Mesendoderm (in vitro differentiated cells): ENCODE measurements around the gene TOR1AIP2. TPM values are rescaled to one million over a fixed set of nuclear protein-coding genes. Genes with fewer than 3 reads are reported as not detected.

Experiments
- DNase-seq: peaks from one replicate; pipeline ENCODE4 v3.0.0; 2013
- H2AK5ac ChIP-seq: 2 replicates; pipeline ENCODE4 v1.6.1; 2013; ENCODE audit warnings: low read length, inconsistent platforms
- H2BK120ac ChIP-seq: 2 replicates; pipeline ENCODE4 v1.6.1; 2013; ENCODE audit warnings: low read depth, mild to moderate bottlenecking, low read length, moderate library complexity, mixed read lengths
- H2BK15ac ChIP-seq: replicated peaks from 2 replicates; pipeline ENCODE4 v1.6.1; 2013; ENCODE audit warnings: low read depth, mild to moderate bottlenecking, moderate library complexity
- H2BK5ac ChIP-seq: 2 replicates; pipeline ENCODE4 v1.6.1; 2013; ENCODE audit warnings: low read length, inconsistent platforms
- H3K18ac ChIP-seq: 2 replicates; pipeline ENCODE4 v1.6.1; 2013; ENCODE audit warnings: mild to moderate bottlenecking, low read length, mixed read lengths
- H3K23ac ChIP-seq: one replicate; pipeline ENCODE4 v1.6.1; 2013; ENCODE audit warnings: low read length
- H3K27ac ChIP-seq: 2 replicates; pipeline ENCODE4 v1.5.1; 2013; ENCODE audit warnings: low read depth, mild to moderate bottlenecking, inconsistent platforms, low read length, moderate library complexity
- H3K27me3 ChIP-seq: 2 replicates; pipeline ENCODE4 v1.6.1; 2013; ENCODE audit warnings: low read length, control low read depth, mild to moderate bottlenecking, inconsistent platforms; ENCODE audit not compliant: insufficient read depth, poor library complexity
- H3K36me3 ChIP-seq: 2 replicates; pipeline ENCODE4 v1.6.1; 2013; ENCODE audit warnings: low read length, inconsistent platforms; ENCODE audit not compliant: control insufficient read depth, insufficient read depth
- H3K4ac ChIP-seq: one replicate; pipeline ENCODE4 v1.6.1; 2013; ENCODE audit warnings: low read depth, mild to moderate bottlenecking, low read length, moderate library complexity
- H3K4me1 ChIP-seq: 2 replicates; pipeline ENCODE4 v1.6.1; 2013; ENCODE audit warnings: low read depth, low read length, inconsistent platforms; ENCODE audit not compliant: control insufficient read depth
- H3K4me2 ChIP-seq: 2 replicates; pipeline ENCODE4 v1.6.1; 2013; ENCODE audit warnings: low read length
- H3K4me3 ChIP-seq: 2 replicates; pipeline ENCODE4 v1.5.1; 2013; ENCODE audit warnings: mild to moderate bottlenecking, low read length
- H3K56ac ChIP-seq: one replicate; pipeline ENCODE4 v1.6.1; 2013; ENCODE audit warnings: low read length
- H3K79me1 ChIP-seq: 2 replicates; pipeline ENCODE4 v1.6.1; 2013; ENCODE audit warnings: low read length, inconsistent platforms
- H3K79me2 ChIP-seq: 2 replicates; pipeline ENCODE4 v1.6.1; 2013; ENCODE audit warnings: mild to moderate bottlenecking, low read length; ENCODE audit not compliant: control insufficient read depth, insufficient read depth
- H3K9ac ChIP-seq: 2 replicates; pipeline ENCODE4 v1.6.1; 2013; ENCODE audit warnings: low read length, inconsistent platforms
- H4K5ac ChIP-seq: one replicate; pipeline ENCODE4 v1.6.1; 2013; ENCODE audit warnings: low read length
- H4K8ac ChIP-seq: one replicate; pipeline ENCODE4 v1.6.1; 2013; ENCODE audit warnings: low read depth, mild to moderate bottlenecking, control low read depth, low read length, moderate library complexity
- WGBS: extraction: QIAGEN DNeasy Blood & Tissue Kit; methylation state at CpG from one replicate; pipeline ENCODE4 v1.1.7; 2013; ENCODE audit warnings: low lambda C conversion rate, missing lambda C conversion rate; ENCODE audit not compliant: insufficient coverage; ENCODE audit errors: extremely low coverage; 5-methylcytosine and 5-hydroxymethylcytosine counted together
- polyA plus RNA-seq, 2 experiments: library from polyadenylated mRNA; stranded (reverse); fragments of 200-250 nt; gene quantifications; one replicate each; pipeline ENCODE4 v1.2.3, GENCODE V29; 2013

The TOR1AIP2 gene
- polyA plus RNA-seq (2013, experiment 1 of 2) = 33.9 TPM
- polyA plus RNA-seq (2013, experiment 2 of 2) = 33.6 TPM

- H4K5ac ChIP-seq = no peak within 1 kb of the TSS
- peak within 1 kb of the TSS; percentile 89 for H3K9ac ChIP-seq
- H3K27me3 ChIP-seq = no peaks in the 10 kb centered on the region
- WGBS = 80% methylated on average over 1 of the region's 31 CpGs
- no peaks in the 10 kb centered on the region for H3K4me1 ChIP-seq
- peak within 1 kb of the TSS; percentile 85 for H3K4me3 ChIP-seq
- H2BK5ac ChIP-seq = no peak within 1 kb of the TSS
- peak within 1 kb of the TSS; percentile 93 for H3K56ac ChIP-seq
- DNase-seq = peak; percentile 96
- H3K4me2 ChIP-seq = peak within 1 kb of the TSS; percentile 85
- no peak within 1 kb of the TSS for H2AK5ac ChIP-seq
- H3K23ac ChIP-seq = no peak within 1 kb of the TSS
- no peak within 1 kb of the TSS for H3K27ac ChIP-seq
- H3K79me1 ChIP-seq = peaks cover 3% of the 10 kb centered on the region
- H4K8ac ChIP-seq = no peak within 1 kb of the TSS
- no peak within 1 kb of the TSS for H3K4ac ChIP-seq
- H3K79me2 ChIP-seq = peaks cover 30% of the 10 kb centered on the region
- H3K36me3 ChIP-seq = no peaks in the 10 kb centered on the region
- H2BK120ac ChIP-seq = no peak within 1 kb of the TSS
- no peak within 1 kb of the TSS for H3K18ac ChIP-seq
- no peak within 1 kb of the TSS for H2BK15ac ChIP-seq
Observed at GRCh38 chr1:179877586-179878265, at the start of gene TOR1AIP2. TOR1AIP2 (minus strand) TSS chr1:179877803; CDS start chr1:179852665, 25,138 bp downstream.

GRCh38 chr1:179926850-179927205 lies 49.2 kb upstream of the TOR1AIP2 start:
- DNase-seq = no peak
- Histone ChIP-seq H3K18ac (no peak overlapping the region), H3K36me3 (no peaks in the 10 kb centered on the region), H3K27me3 (no peaks in the 10 kb centered on the region), H4K5ac (no peak overlapping the region), H2BK120ac (no peak overlapping the region), H3K4me2 (no peak overlapping the region), H2BK15ac (no peak overlapping the region), H3K23ac (no peak overlapping the region), H3K4ac (no peak overlapping the region), H3K4me1 (peaks cover 9% of the 10 kb centered on the region), H3K4me3 (no peak overlapping the region), H3K27ac (no peak overlapping the region), H3K56ac (no peak overlapping the region), H3K9ac (no peak overlapping the region), H3K79me2 (no peaks in the 10 kb centered on the region), H2BK5ac (no peak overlapping the region), H2AK5ac (no peak overlapping the region), H3K79me1 (no peaks in the 10 kb centered on the region), H4K8ac (no peak overlapping the region)
- no CpG with 5 or more reads among the region's 3 CpGs for WGBS

GRCh38 chr1:179925922-179926849 lies 48.6 kb upstream of the TOR1AIP2 start:
- H3K79me2 ChIP-seq = no peaks in the 10 kb centered on the region
- no peaks in the 10 kb centered on the region for H3K27me3 ChIP-seq
- whole genome bisulfite sequencing = no CpG with 5 or more reads among the region's 4 CpGs

GRCh38 chr1:179925302-179925701 lies 47.7 kb upstream of the TOR1AIP2 start:
- no peak overlapping the region for H3K18ac ChIP-seq
- no peak overlapping the region for H3K27ac ChIP-seq
- no peak overlapping the region for H2BK120ac ChIP-seq
- H3K79me2 ChIP-seq = no peaks in the 10 kb centered on the region
- no peak for DNase-seq
- H3K4me1 ChIP-seq = peaks cover 9% of the 10 kb centered on the region
- no peaks in the 10 kb centered on the region for H3K79me1 ChIP-seq
- H3K27me3 ChIP-seq = no peaks in the 10 kb centered on the region
- no peak overlapping the region for H3K9ac ChIP-seq
- H2BK5ac ChIP-seq = no peak overlapping the region
- no peak overlapping the region for H3K56ac ChIP-seq
- no peak overlapping the region for H3K4ac ChIP-seq
- H2AK5ac ChIP-seq = no peak overlapping the region
- H4K5ac ChIP-seq = no peak overlapping the region
- WGBS = no CpG with 5 or more reads among the region's 5 CpGs
- no peak overlapping the region for H3K4me2 ChIP-seq
- H3K36me3 ChIP-seq = no peaks in the 10 kb centered on the region
- H3K23ac ChIP-seq = no peak overlapping the region
- H4K8ac ChIP-seq = no peak overlapping the region
- no peak overlapping the region for H2BK15ac ChIP-seq
- H3K4me3 ChIP-seq = no peak overlapping the region

More at GRCh38 chr1:179925922-179926849, 48.6 kb upstream of the TOR1AIP2 start:
- H3K36me3 ChIP-seq = no peaks in the 10 kb centered on the region
- H3K4me3 ChIP-seq = no peak overlapping the region
- peaks cover 9% of the 10 kb centered on the region for H3K4me1 ChIP-seq
- H3K18ac ChIP-seq = no peak overlapping the region
- H3K9ac ChIP-seq = no peak overlapping the region
- no peak overlapping the region for H3K23ac ChIP-seq
- H3K4me2 ChIP-seq = no peak overlapping the region
- no peaks in the 10 kb centered on the region for H3K79me1 ChIP-seq
- H4K5ac ChIP-seq = no peak overlapping the region
- no peak for DNase-seq
- H3K27ac ChIP-seq = no peak overlapping the region
- H3K56ac ChIP-seq = no peak overlapping the region
- H3K4ac ChIP-seq = peak overlapping the region; percentile 10
- no peak overlapping the region for H2AK5ac ChIP-seq
- H2BK15ac ChIP-seq = no peak overlapping the region
- H2BK5ac ChIP-seq = no peak overlapping the region
- H2BK120ac ChIP-seq = no peak overlapping the region
- H4K8ac ChIP-seq = no peak overlapping the region

GRCh38 chr1:179924268-179924667 lies 46.7 kb upstream of the TOR1AIP2 start:
- Histone ChIP-seq H3K9ac (no peak overlapping the region), H3K18ac (no peak overlapping the region), H4K5ac (no peak overlapping the region), H2AK5ac (no peak overlapping the region), H3K4me3 (no peak overlapping the region), H3K27ac (no peak overlapping the region), H2BK15ac (no peak overlapping the region), H3K23ac (no peak overlapping the region), H3K4me2 (no peak overlapping the region), H3K56ac (no peak overlapping the region), H2BK120ac (no peak overlapping the region), H3K4me1 (peaks cover 9% of the 10 kb centered on the region), H3K79me1 (no peaks in the 10 kb centered on the region), H2BK5ac (no peak overlapping the region), H3K36me3 (no peaks in the 10 kb centered on the region), H3K79me2 (no peaks in the 10 kb centered on the region), H4K8ac (no peak overlapping the region), H3K4ac (no peak overlapping the region), H3K27me3 (no peaks in the 10 kb centered on the region)
- WGBS = no CpG with 5 or more reads among the region's 1 CpG
- no peak for DNase-seq
